ENCODE results near the gene MTUS2. TPM values are rescaled to one million over a fixed set of nuclear protein-coding genes. Genes with fewer than 3 reads are reported as not detected.

The MTUS2 gene
- total RNA-seq, 2 donors from 2014 or later: 1.6 to 4.8 TPM

GRCh38 chr13:29081697-29082440 is 261.7 kb downstream of the MTUS2 start:
- intact Hi-C loops (cut with DNase I): no loop called here
- Histone ChIP-seq H3K9me3 (no peaks in the 10 kb centered on the region), H3K27me3 (replicated peaks; ENCODE audit: insufficient read depth) (no peaks in the 10 kb centered on the region), H3K4me1 (replicated peaks) (no peaks in the 10 kb centered on the region), H3K27ac (no peak overlapping the region), H3K4me3 (no peak overlapping the region), H3K36me3 (no peaks in the 10 kb centered on the region)
- no peak for DNase-seq (ENCODE audit: low spot score)
- TF ChIP-seq CTCF (IDR thresholded peaks at IDR 0.05) (no peak), POLR2A (IDR thresholded peaks at IDR 0.05) (no peak), POLR2AphosphoS5 (IDR thresholded peaks at IDR 0.05) (no peak)
- 88% methylated on average over 7 of the region's 7 CpGs for WGBS

GRCh38 chr13:29099781-29100406 is 279.8 kb downstream of the MTUS2 start:
- H3K4me3 ChIP-seq: no peak overlapping the region
- TF ChIP-seq POLR2AphosphoS5 (IDR thresholded peaks at IDR 0.05) (no peak), CTCF (IDR thresholded peaks at IDR 0.05) (no peak), POLR2A (IDR thresholded peaks at IDR 0.05) (no peak)
- no peaks in the 10 kb centered on the region for H3K9me3 ChIP-seq
- no peaks in the 10 kb centered on the region for H3K36me3 ChIP-seq
- intact Hi-C loops (cut with DNase I): no loop called here
- WGBS: 27% methylated on average over 2 of the region's 2 CpGs
- no peaks in the 10 kb centered on the region for H3K27me3 ChIP-seq (replicated peaks; ENCODE audit: insufficient read depth)
- H3K4me1 ChIP-seq (replicated peaks): no peaks in the 10 kb centered on the region
- H3K27ac ChIP-seq: no peak overlapping the region
- DNase-seq (ENCODE audit: low spot score): no peak

- intact Hi-C loops (cut with DNase I): no loop called here
- Histone ChIP-seq H3K27ac (no peak overlapping the region), H3K36me3 (no peaks in the 10 kb centered on the region), H3K4me3 (no peak overlapping the region), H3K27me3 (replicated peaks; ENCODE audit: insufficient read depth) (no peaks in the 10 kb centered on the region), H3K4me1 (replicated peaks) (no peaks in the 10 kb centered on the region), H3K9me3 (no peaks in the 10 kb centered on the region)
- WGBS: 87% methylated on average over 15 of the region's 15 CpGs
- DNase-seq (ENCODE audit: low spot score): no peak
- no peak for TF ChIP-seq CTCF (IDR thresholded peaks at IDR 0.05)
- no peak for TF ChIP-seq POLR2A (IDR thresholded peaks at IDR 0.05)
- TF ChIP-seq POLR2AphosphoS5 (IDR thresholded peaks at IDR 0.05): no peak
Measured at GRCh38 chr13:29100758-29101157, 280.6 kb downstream of the MTUS2 start.

- no peak for TF ChIP-seq POLR2AphosphoS5 (IDR thresholded peaks at IDR 0.05)
- no peak for TF ChIP-seq POLR2A (IDR thresholded peaks at IDR 0.05)
- TF ChIP-seq CTCF (IDR thresholded peaks at IDR 0.05): no peak
- 46% methylated on average over 2 of the region's 2 CpGs for WGBS
Measured at GRCh38 chr13:29101409-29101808, 281.3 kb downstream of the MTUS2 start.

GRCh38 chr13:29101905-29102304 is 281.8 kb downstream of the MTUS2 start:
- no peak for DNase-seq (ENCODE audit: low spot score)
- Histone ChIP-seq H3K4me1 (replicated peaks) (no peaks in the 10 kb centered on the region), H3K4me3 (no peak overlapping the region), H3K27me3 (replicated peaks; ENCODE audit: insufficient read depth) (no peaks in the 10 kb centered on the region), H3K9me3 (no peaks in the 10 kb centered on the region), H3K36me3 (no peaks in the 10 kb centered on the region), H3K27ac (no peak overlapping the region)
- no peak for TF ChIP-seq CTCF (IDR thresholded peaks at IDR 0.05)
- TF ChIP-seq POLR2A (IDR thresholded peaks at IDR 0.05): no peak
- TF ChIP-seq POLR2AphosphoS5 (IDR thresholded peaks at IDR 0.05): no peak
- WGBS: 71% methylated on average over 3 of the region's 3 CpGs
- intact Hi-C loops (cut with DNase I): no loop called here

More at GRCh38 chr13:29101409-29101808, 281.3 kb downstream of the MTUS2 start:
- DNase-seq (ENCODE audit: low spot score): no peak
- Histone ChIP-seq H3K27ac (no peak overlapping the region), H3K4me1 (replicated peaks) (no peaks in the 10 kb centered on the region), H3K4me3 (no peak overlapping the region), H3K27me3 (replicated peaks; ENCODE audit: insufficient read depth) (no peaks in the 10 kb centered on the region), H3K9me3 (no peaks in the 10 kb centered on the region), H3K36me3 (no peaks in the 10 kb centered on the region)
- intact Hi-C loops (cut with DNase I): no loop called here
